Stimulated activated CD4-positive, alpha-beta T cell treated with anti-CD3 and anti-CD28 coated beads, Interleukin-2, amount 100 ng/mL, for 48 hours (primary cell): ENCODE results near the gene ACOT11.
"Not testable (repeated sequence)": the region's sequence is repeated elsewhere in the genome, so short reads cannot be mapped to it uniquely, and the experiment has no call there.

ENCODE experiments used
- DNase-seq, 2 donors: peaks; one replicate each; pipeline ENCODE4 v3.0.0-alpha.2; 2020

Gene ACOT11

DNA sequence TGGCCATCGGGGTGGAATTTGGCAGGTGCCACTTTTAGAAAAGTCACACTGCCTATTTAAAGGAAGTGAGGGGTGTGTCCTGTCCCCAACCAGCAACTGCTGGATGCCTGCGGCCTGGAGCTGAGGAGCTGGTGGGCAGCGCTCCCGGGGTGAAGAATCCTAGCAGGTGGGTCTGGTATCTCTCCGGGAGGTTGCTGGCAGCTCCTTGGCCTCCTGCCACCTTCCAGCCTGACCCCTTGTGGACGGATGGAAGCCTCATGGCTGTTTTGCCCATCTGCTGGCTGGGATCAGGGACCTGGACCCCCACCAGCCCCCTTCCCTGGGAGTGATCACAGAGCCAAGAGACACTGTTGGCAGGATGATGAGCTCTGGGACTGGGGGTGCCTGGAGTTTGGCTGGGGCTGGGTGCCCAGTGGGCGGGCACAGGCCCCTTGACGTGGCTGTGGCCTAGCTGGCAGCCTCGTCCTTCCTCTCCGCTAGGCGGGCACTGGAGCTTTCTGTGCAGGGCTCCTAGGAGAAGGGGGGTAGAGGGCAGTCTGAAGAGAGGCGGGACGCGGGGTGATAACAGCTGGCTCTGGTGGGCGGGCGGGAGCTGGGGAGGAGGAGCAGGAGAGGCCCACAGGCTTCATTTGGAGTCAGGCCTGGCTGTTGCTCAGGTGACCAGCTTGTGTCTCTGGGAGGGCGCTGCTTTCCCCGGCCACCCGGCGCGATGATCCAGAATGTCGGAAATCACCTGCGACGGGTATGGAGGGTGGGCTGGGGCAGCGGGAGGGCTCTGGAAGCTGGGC, at the start of gene ACOT11:
Gene ACOT11, plus strand, starts transcription at position 628 of the 788 bp plus-strand sequence. Its CDS starts 82 bp downstream, at position 710.
- no peak for DNase-seq

DNA sequence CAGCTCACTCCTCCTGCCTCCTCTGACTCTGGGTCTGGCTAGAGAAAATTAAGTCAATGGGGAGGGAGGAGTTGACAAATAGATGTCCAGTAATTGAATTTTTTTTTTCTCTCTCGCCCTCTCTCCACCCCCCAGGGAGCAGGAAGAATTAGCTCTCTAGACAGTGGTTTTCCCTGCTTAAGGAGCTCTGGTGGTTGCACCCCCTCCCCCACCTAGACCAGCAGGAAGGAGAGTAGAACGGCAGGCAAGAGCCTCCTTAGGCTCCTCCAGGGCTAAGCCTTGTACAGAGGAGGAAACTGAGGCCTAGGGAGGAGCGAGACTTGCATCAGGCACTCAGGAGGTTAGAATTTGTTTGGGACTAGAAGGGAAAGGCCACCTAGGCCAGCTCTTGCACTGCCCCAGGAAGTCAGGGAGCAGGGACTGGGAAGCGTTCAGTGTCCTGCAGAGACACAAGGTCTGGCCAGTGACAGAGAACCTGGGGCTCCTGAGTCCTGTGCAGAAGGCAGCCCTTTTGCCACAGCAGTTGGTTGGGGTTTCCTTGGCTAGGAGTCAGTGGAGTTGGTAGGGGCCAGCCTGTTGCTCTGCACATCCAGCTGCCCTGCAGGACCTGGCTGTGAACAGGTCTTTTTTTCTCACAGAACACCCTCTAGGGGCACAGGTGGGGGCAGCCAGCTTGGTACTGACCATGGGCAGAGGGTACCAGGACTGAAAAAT, 49.5 kb upstream of the ACOT11 start:
- no peak for DNase-seq

GRCh38 chr1:54499097-54499359, 49.0 kb upstream of the ACOT11 start:
- DNase-seq, result no peak

DNA sequence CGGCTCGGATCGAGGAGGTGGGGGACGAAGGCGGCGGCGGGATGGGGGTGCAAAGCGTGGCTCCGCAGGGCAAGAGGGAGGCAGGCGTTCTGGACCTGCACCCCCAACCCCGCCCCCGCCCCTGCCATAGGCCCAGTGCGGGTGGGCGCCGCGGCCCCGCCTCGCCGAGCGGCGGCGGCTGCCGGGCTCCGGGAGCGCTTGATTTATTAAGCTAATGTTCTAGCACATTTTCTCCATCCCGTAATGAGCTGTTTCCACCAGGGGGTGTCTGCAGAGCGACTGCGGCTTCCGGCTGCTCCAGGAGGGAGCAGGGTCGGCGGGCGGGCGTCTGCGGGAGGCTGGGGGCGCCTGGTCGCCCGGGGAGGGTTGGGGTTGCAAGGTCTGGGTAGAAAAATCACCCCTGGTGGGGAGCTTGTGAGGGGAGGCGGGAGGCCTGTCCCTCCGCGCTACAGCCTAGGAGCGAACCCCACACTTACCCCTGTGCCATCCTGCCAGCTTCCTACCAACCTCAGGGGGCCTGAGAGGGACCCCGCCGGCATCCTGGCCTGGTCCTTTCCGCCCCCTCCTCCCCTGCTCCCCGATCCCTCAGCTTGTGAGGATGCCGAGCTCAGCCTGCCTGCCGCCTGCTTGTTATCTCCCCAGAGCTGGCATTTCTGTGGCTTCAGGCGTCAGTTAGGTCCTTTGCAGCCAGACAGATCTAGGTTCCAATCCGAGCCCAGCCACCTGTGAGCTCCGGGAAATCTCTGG, 48.5 kb upstream of the ACOT11 start:
- no peak for DNase-seq

DNA sequence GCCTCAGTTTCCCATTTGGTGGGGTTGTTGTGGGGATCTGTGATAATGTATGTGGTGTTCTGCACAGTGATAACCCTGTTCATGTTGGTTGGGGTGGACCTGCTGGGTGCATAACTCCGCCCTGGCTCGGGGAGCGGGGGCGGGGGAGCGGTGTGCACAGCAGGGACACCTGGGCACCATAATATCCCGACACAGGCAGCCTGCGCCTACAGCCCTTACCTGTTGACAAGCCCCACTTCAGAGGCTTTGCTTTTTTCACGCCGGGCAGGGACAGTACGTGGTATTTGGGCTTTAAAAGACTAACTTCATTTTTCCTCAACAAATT, 48.0 kb upstream of the ACOT11 start:
- no peak for DNase-seq

- no peak for DNase-seq
Measured at GRCh38 chr1:54501849-54502248, 46.2 kb upstream of the ACOT11 start.

GRCh38 chr1:54502342-54502741, 45.7 kb upstream of the ACOT11 start:
- no peak for DNase-seq

DNA sequence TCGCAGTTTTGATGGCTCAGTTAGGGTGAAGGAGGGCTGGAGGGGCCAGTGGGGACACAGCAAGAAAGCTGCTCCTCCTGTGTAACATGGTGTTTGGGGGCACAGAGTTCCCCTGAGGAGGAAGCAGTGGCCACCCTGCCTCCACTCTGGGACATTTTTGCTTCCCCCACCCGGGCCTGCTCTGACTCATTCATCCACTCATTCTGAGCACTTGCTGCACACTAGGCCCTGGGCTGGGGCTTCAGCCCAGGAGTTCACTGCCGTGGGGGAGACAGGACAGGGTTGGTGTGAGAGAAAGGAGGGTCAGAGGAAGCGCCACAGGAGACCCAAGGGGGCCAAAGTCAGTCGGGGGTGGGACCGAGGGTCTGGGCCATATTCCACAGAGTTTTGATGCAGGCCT, 41.4 kb upstream of the ACOT11 start:
- DNase-seq, result no peak

DNA sequence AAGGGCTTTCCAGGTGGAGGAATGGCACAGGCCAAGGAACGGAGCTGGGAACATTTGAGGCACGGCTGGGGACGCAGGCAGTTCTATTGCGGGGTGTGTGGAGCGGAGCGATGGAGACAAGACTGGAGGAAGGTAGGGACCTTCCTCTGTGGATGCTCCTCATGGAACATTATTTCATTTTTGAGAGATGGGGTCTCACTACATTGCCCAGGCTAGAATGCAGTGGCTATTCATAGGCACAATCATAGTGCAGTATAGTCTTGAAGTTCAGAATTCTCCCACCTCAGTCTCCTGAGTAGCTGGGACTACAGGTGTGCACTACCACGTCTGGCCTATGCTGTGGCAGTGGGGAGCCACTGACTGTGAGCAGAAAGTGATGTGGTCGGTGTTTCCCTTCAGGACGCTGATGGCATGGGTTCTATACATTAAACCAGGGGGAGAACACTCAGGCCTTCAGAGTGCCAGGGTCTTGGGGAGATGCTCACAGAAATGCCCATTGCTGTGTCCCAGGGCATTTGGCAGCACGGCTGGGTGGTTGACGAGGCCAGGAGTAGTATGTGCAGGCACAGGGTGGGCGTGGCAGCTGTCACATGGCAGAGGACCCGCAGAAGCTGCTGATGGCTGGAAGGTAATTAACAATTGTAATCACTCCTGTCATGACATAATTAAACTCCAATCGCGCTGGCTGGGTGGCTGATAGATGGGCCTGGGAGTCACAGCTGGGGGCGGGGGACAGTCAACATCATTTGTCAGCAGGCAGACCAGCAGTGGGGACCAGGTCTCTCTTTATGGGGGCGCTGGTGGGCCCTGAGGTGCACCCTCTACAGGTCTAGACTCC, 40.8 kb upstream of the ACOT11 start:
- no peak for DNase-seq

- no peak for DNase-seq
Measured at GRCh38 chr1:54510715-54511270, 37.2 kb upstream of the ACOT11 start.

- DNase-seq, result not testable (repeated sequence)
Measured at GRCh38 chr1:54513921-54514580, 34.0 kb upstream of the ACOT11 start.

DNA sequence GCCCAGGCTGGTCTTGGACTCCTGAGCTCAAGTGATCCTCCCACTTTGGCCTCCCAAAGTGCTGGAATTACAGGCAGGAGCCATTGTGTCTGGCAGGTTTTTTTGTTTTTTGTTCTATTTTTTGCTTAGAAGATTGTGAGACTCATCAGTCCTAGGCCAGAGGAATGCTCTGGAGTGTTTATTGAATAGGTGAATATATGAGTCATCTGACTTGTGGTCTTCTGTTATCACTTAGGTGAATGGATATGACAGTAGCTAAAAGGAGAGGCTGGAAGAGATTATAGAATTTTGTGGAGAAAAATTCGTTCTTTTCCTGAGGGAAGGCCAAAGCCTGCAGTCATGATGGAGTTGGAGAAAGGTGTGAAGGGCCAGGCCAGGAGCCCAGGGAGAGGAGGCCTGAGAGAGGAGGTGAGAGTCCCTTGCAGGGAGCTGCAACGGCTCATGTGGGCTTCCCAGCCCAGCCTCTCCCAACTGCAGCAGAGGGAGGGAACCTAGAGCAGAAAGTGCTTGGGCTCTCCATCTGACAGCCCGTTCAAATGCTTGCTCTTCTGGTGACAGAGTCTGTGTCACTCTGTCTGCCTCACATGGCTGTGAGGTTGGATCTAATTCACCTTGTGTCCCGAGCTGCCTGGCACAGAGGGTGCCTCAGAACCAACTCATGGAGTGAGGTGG, 31.6 kb upstream of the ACOT11 start:
- no peak for DNase-seq

DNA sequence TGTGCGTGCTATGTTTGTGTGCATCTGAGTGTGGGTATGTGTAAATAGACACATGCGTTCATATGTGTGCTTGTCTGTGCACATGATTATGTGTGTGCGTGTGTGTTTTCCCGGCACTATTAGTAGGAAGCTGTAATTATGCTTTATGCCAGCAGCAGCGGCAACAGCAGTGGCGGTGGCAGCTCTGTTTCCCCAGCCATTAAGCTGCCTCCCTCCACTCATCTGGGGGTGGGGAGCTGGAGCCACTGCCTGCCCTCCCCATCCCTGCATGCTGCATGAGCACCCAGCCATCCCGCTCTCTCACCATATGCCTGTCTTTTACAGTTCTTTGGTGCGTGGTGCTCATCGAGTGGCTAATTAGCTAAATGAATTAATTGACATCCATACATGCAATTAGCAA, 30.5 kb upstream of the ACOT11 start:
- no peak for DNase-seq

DNA sequence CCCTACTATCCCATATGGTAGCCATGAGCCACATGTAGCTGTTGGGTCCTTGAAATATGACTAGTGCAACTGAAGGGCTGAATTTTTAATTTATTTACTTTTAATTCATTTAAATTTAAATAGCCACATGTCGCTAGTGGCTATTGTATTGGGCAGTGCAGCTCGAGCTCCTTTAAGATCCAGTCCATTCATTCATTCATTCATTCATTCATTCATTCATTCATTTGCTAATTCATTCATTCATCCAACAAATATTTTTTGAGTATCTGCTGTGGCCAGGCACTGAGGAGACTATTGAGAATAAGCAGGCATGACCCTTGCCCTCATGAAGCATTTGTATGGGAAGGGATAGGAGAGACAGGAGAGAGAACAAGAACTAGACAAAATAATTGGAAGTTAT, 29.5 kb upstream of the ACOT11 start:
- DNase-seq, result no peak

- no peak for DNase-seq
Measured at GRCh38 chr1:54519709-54520108, 28.3 kb upstream of the ACOT11 start.

DNA sequence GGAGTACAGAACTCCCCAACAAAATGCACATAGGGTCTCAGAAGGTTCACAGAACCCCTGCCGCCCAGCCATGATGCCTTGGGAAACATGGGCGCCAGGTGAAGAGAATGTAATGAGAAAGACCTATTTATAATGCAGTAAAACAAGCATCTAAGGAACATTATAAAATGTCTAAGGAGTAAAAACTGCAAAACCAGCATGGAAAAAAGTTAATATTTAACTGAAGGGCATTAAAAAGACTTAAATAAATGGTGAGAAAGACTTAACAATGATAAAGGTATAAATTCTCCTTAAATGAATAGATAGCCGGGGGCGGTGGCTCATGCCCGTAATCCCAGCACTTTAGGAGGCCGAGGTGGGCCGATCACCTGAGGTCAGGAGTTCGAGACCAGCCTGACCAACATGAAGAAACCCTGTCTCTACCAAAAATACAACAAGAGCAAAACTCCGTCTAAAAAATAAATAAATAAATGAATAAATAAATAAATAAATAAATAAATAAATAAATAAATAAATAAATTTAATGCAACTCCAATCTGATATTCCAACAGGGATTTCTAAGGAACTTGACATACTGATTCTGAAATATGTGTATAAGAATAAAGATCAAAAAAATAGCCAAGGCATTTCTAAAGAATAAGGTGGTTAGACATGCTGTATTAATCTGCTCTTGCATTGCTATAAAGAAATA, 27.3 kb upstream of the ACOT11 start:
- no peak for DNase-seq

DNA sequence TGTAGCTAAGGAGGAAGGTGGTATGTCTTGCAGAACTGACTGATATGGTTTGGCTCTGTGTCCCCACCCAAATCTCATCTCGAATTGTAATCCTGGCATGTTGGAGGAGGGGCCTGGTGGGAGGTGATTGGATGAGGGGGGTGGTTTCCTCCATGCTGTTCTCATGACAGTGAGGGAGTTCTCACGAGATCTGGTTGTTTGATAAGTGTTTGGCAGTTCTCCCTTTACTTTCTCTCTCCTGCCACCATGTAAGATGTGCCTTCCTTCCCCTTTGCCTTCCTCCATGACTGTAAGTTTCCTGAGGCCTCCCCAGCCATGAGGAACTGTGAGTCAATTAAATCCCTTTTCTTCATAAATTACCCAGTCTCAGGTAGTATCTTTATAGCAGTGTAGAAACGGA, 21.5 kb upstream of the ACOT11 start:
- DNase-seq, result not testable (repeated sequence)

GRCh38 chr1:54528613-54529012, 19.4 kb upstream of the ACOT11 start:
- DNase-seq, result no peak

DNA sequence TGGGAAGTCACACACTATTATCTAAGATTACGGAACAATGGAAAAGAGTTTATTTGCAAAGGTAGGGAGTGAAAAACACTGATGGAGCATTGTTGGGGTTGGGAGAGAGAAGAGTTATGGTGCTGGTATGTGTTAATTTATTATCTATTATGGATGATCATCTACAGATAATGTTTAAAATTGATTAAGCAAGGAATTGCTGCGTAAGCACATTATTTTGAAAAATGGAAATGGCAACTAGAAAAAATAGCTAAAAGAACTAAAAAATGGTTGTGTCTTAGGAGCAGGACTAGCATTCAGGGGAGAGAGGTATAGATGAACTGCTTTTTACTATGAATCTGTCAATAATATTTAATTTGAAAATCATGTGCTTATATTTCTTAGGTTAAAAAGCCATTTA, 16.0 kb upstream of the ACOT11 start:
- DNase-seq, result no peak

- not testable (repeated sequence) for DNase-seq
Measured at GRCh38 chr1:54536656-54537055, 11.4 kb upstream of the ACOT11 start.

DNA sequence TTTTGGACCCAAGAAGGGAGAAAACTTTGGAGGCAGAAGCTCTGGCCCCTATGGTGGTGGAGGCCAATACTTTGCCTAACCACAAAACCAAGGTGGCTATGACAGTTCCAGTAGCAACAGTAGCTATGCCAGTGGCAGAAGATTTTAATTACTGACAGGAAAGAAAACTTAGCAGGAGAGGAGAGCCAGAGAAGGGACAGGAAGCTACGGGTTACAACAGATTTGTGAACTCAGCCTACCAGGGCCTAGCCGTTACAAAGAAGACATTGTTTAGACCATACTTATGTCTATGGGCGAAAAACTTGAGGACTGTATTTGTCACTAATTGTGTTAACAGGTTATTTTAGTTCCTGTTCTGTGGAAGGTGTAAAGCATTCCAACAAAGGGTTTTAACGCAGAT, 10.4 kb upstream of the ACOT11 start:
- no peak for DNase-seq
